NT2/D1 (cell line): ENCODE results near the gene KLHL29.

Experiments
- YY1 ChIP-seq: IDR thresholded peaks from 2 replicates; pipeline ENCODE4 v1.6.1; 2011; ENCODE audit not compliant: insufficient read length, insufficient read depth
- ZNF274 ChIP-seq: IDR thresholded peaks from 2 replicates; pipeline ENCODE4 v1.6.1; 2011; ENCODE audit warnings: mild to moderate bottlenecking, low read depth, low read length

- TF ChIP-seq ZNF274 (no peak), YY1 (no peak)
These were observed 44.1 kb downstream of the KLHL29 start for GRCh38 chr2:23429036-23429435.
